NCI-H460 (cell line): ENCODE measurements around the gene TRIM22. TPM values are rescaled to one million over a fixed set of nuclear protein-coding genes. Genes with fewer than 3 reads are reported as not detected.

Source experiments
- DNase-seq: peaks from one replicate; pipeline ENCODE4 v3.0.0-alpha.2; 2016; ENCODE audit warnings: low read depth; ENCODE audit errors: extremely low read depth
- total RNA-seq: library from RNA; depleted of rRNA; stranded (reverse); fragments of >200 nt; shearing (Covaris generic); gene quantifications from 2 replicates; pipeline ENCODE4 v1.2.3, GENCODE V29; 2014; rRNA removed

TRIM22 gene
- total RNA-seq, 1 experiment from 2014 or later: 1.4 TPM

DNA sequence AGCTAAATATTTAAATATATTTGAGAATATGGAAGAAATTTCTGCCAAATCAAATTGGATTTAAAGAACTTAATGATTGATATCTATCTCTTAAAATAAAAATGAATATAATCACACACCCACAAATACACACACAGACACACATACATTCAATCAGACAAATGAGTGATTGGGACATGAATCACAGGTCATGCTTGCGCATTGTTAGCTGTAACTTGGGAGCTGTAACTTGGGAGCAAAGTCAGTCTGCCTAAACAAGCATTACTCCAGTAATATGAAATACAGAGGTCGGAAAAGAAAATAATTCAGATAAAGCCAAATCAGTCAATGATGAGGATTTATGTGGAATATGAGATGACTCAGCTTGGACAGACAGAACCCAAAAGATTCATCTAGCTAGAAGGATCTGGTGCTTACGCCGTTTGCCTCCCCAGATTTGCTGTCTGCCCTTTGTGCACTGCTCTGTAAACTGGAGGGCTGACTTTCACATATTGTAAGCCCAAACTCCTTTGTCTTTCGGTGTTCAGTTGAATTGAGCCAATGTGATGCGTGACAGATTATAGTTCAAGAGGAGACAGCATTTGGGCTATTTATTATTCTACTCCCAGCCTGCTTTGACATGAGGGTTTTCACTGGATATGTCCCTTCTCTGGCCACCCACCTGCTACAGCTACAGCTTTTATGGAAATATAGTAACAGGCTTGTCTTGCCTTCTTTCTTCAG is 48.2 kb downstream of the TRIM22 start:
- no peak for DNase-seq

DNA sequence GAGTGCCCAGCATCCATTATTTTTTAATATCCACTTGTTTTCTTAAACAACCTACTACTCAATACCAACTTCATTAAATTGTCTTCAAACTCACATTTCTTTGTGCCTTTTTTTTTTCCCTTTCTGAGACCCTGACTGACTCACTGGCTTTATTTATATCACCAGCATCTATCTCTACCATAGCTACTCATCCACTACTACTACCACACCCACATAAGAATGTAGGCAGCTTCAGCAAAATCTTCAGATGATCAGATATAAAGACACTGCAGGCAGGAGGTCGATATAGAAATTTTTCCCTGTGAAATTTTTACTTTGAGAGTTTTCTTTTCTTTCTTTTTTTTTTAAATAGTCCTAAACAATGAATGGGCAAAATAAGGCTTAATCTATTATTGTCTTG is 48.8 kb downstream of the TRIM22 start:
- no peak for DNase-seq

DNA sequence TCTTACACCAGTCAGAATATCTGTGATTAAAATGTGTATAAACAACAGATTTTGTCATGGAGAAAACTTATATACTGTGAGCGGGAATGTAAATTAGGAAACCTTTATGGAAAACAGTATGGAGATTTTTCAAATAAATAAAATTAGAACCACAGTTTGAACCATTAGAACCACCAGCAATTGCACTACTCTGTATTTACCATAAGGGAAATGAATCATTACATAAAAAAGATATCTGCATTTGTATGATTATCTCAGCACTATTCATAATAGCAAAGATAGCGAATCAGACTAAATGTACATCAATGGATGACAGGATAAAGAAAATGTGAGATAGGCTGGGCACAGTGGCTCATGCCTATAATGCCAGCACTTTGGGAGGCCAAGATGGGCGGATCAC is 57.0 kb downstream of the TRIM22 start:
- no peak for DNase-seq

GRCh38 chr11:5749836-5750235 is 60.2 kb downstream of the TRIM22 start:
- DNase-seq: no peak

- DNase-seq: no peak
These were observed 64.4 kb downstream of the TRIM22 start, which contains the start of gene OR52N4 for GRCh38 chr11:5753943-5754342. Gene OR52N4, plus strand, starts transcription at chr11:5754243. Its CDS starts 498 bp downstream, at chr11:5754741.

Other genes starting within 250 kb of the TRIM22 start
- gene OR51I1, start 248.3 kb upstream of the TRIM22 start, total RNA-seq: not detected in 2 replicates
- not detected in 2 replicates for gene OR51I2, start 240.5 kb upstream of the TRIM22 start, total RNA-seq
- gene OR52D1, start 201.1 kb upstream of the TRIM22 start, total RNA-seq: not detected in 2 replicates
- gene UBQLN3, start 179.8 kb upstream of the TRIM22 start, total RNA-seq: not detected in 2 replicates
- not detected in 2 replicates for gene UBQLNL, start 173.1 kb upstream of the TRIM22 start, total RNA-seq
- gene OR52H1, start 141.2 kb upstream of the TRIM22 start, total RNA-seq: not detected in 2 replicates
- not detected in 2 replicates for gene OR52B6, start 108.9 kb upstream of the TRIM22 start, total RNA-seq
- gene TRIM6, start 93.2 kb upstream of the TRIM22 start, total RNA-seq: 8.5 and 10.2 TPM in 2 replicates
- gene TRIM34, start 64.8 kb upstream of the TRIM22 start, total RNA-seq: 4.9 and 6.3 TPM in 2 replicates
- 23.8 and 25.1 TPM in 2 replicates for gene TRIM5, start 4.7 kb upstream of the TRIM22 start, total RNA-seq
- not detected in 2 replicates for gene OR56B1, start 46.7 kb downstream of the TRIM22 start, total RNA-seq
- not detected in 2 replicates for gene OR52N4, start 64.5 kb downstream of the TRIM22 start, total RNA-seq
- gene OR52N5, start 93.6 kb downstream of the TRIM22 start, total RNA-seq: not detected in 2 replicates
- not detected in 2 replicates for gene OR52N1, start 101.5 kb downstream of the TRIM22 start, total RNA-seq
- gene OR52N2, start 119.1 kb downstream of the TRIM22 start, total RNA-seq: not detected in 2 replicates
- not detected in 2 replicates for gene OR52E6, start 152.1 kb downstream of the TRIM22 start, total RNA-seq
- gene OR52E8, start 167.9 kb downstream of the TRIM22 start, total RNA-seq: not detected in 2 replicates
- not detected in 2 replicates for gene OR52E4, start 190.8 kb downstream of the TRIM22 start, total RNA-seq
- gene OR52E5, start 203.4 kb downstream of the TRIM22 start, total RNA-seq: not detected in 2 replicates